ENCODE measurements around the gene CBR4. TPM values are rescaled to one million over a fixed set of nuclear protein-coding genes. Genes with fewer than 3 reads are reported as not detected.
"Not testable (repeated sequence)": the region's sequence is repeated elsewhere in the genome, so short reads cannot be mapped to it uniquely, and the experiment has no call there.

CBR4 gene
- total RNA-seq, 4 donors from 2014 or later, result 20.4 to 25.6 (median 24.7) TPM

- Histone ChIP-seq H3K4me1 (peaks cover 0 to 17% (median 7%) of the 10 kb centered on the region in 4 donors), H3K4me3 (no peak overlapping the region), H3K27ac (peak overlapping the region in 2 of 4 donors; percentile 67 to 77), H3K9me3 (no peaks in the 10 kb centered on the region), H3K27me3 (no peaks in the 10 kb centered on the region), H3K36me3 (peaks cover 0 to 18% (median 0%) of the 10 kb centered on the region in 3 donors)
- DNase-seq (ENCODE audit: low spot score in 2 of 2), result no peak
- WGBS, 2 donors, result 42 to 55% methylated on average over 13 of the region's 13 CpGs
- no peak for TF ChIP-seq POLR2A (IDR thresholded peaks at IDR 0.05)
- no peak for TF ChIP-seq CTCF (IDR thresholded peaks at IDR 0.05)
- TF ChIP-seq EP300 (IDR thresholded peaks at IDR 0.05), result no peak
Observed at GRCh38 chr4:168993714-168994510, 16.1 kb downstream of the CBR4 start.

GRCh38 chr4:168992952-168993482, 17.0 kb downstream of the CBR4 start:
- H3K4me1 ChIP-seq, result peaks cover 0 to 17% (median 7%) of the 10 kb centered on the region in 4 donors
- H3K27me3 ChIP-seq; H3K4me3 ChIP-seq; DNase-seq (ENCODE audit: low spot score in 2 of 2); H3K9me3 ChIP-seq: not testable (repeated sequence)
- H3K27ac ChIP-seq, result peak overlapping the region in 2 of 4 donors; percentile 67 to 77
- peaks cover 0 to 22% (median 0%) of the 10 kb centered on the region in 3 donors for H3K36me3 ChIP-seq
- WGBS, 2 donors, result 79 to 82% methylated on average over 7 of the region's 7 CpGs

GRCh38 chr4:168981942-168982341, 28.1 kb downstream of the CBR4 start:
- H3K4me3 ChIP-seq, result no peak overlapping the region
- TF ChIP-seq CTCF (IDR thresholded peaks at IDR 0.05), result no peak
- TF ChIP-seq POLR2A (IDR thresholded peaks at IDR 0.05), result no peak
- no peak for TF ChIP-seq EP300 (IDR thresholded peaks at IDR 0.05)
- no peaks in the 10 kb centered on the region for H3K4me1 ChIP-seq
- 93 to 95% methylated on average over 1 of the region's 1 CpG for WGBS, 2 donors
- peaks cover 0 to 96% (median 3%) of the 10 kb centered on the region in 3 donors for H3K36me3 ChIP-seq
- H3K27ac ChIP-seq, result no peak overlapping the region
- H3K27me3 ChIP-seq, result no peaks in the 10 kb centered on the region
- no peak for DNase-seq (ENCODE audit: low spot score in 2 of 2)
- peaks cover 0 to 34% (median 7%) of the 10 kb centered on the region in 4 donors for H3K9me3 ChIP-seq

- Histone ChIP-seq H3K4me3 (no peak overlapping the region), H3K36me3 (peaks cover 0 to 97% (median 3%) of the 10 kb centered on the region in 3 donors), H3K4me1 (no peaks in the 10 kb centered on the region), H3K27me3 (no peaks in the 10 kb centered on the region), H3K27ac (no peak overlapping the region), H3K9me3 (peaks cover 0 to 38% (median 7%) of the 10 kb centered on the region in 4 donors)
- no peak for DNase-seq (ENCODE audit: low spot score in 2 of 2)
- TF ChIP-seq CTCF (IDR thresholded peaks at IDR 0.05), result no peak
- no peak for TF ChIP-seq POLR2A (IDR thresholded peaks at IDR 0.05)
- TF ChIP-seq EP300 (IDR thresholded peaks at IDR 0.05), result no peak
Observed at GRCh38 chr4:168981460-168981859, 28.6 kb downstream of the CBR4 start.

DNA sequence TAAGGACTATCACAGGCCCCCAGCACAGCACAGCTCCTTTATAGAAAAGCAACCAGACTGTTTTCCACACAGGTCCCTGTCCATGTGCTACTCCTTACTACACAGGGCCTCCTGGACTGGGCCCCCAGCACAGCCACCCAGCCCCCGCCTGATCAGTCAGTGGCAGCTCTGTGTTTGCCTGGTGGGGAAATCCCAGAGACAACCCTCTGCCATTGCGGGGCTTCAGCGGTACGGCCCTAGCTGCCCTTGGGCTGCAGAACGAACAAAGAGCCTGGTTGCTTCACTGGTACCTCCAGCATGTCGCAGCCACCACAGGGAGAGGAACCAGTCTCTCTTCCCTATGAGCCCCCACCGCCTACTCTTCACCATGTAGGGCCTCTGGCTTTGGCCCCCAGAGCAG, 30.7 kb downstream of the CBR4 start:
- TF ChIP-seq POLR2A (IDR thresholded peaks at IDR 0.05) (no peak), CTCF (IDR thresholded peaks at IDR 0.05) (no peak), EP300 (IDR thresholded peaks at IDR 0.05) (no peak)
- Histone ChIP-seq H3K4me3 (no peak overlapping the region), H3K27me3 (no peaks in the 10 kb centered on the region), H3K36me3 (peaks cover 0 to 96% (median 14%) of the 10 kb centered on the region in 3 donors), H3K4me1 (no peaks in the 10 kb centered on the region), H3K27ac (no peak overlapping the region), H3K9me3 (peaks cover 0 to 44% (median 6%) of the 10 kb centered on the region in 4 donors)
- DNase-seq (ENCODE audit: low spot score in 2 of 2), result no peak
- 73 to 80% methylated on average over 5 to 6 of the region's 7 CpGs for WGBS, 2 donors
